ENCODE measurements around the gene FMR1.

FMR1 gene

DNA sequence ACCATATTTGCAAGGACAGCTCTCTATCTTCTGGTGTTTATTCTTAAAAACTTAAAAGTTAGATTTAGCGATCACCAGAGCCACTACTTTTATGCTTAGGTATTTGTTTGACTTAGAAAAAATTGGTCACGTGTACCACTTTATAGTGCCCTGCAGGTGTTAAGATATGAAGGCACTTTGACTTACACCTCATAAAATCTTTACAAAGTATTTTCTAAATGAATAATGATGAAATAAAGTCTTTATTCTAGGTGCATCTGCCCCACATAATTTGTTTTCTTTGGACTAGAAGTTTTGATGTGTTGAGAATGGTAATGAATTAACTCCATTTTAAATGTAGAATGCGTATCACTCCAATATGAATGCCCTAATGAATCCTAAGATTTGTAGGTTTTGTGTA lies 2.9 kb downstream of the FMR1 start:
- no peak for DNase-seq (ENCODE audit: low read depth in 2 of 2, low spot score in 1 of 2)

DNA sequence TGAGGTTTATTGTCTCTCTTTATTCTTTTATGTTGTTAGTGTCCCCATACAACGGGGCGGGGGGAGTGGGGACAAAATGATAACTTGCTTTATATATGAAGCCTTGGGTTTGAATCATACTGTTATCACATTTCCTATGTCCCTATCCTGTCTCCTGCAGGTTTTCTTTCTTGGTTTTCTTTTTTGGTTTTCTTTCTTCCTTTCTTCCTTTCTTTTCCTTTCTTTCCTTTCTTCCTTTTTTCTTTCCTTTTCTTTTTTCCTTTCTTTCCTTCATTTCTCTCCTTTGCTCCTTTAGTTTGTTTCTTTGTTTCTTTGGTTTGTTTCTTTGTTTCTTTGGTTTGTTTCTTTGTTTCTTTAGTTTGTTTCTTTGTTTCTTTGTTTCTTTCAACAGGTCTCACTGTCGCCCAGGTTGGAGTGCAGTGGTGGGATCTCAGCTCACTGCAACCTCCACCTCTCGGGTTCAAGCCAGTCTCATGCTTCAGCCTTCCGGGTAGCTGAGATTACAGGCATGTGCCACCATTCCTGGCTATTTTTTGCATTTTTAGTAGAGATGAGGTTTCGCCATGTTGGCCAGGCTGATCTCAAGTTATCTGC lies 4.8 kb downstream of the FMR1 start:
- DNase-seq (ENCODE audit: low read depth in 2 of 2, low spot score in 1 of 2): no peak

DNA sequence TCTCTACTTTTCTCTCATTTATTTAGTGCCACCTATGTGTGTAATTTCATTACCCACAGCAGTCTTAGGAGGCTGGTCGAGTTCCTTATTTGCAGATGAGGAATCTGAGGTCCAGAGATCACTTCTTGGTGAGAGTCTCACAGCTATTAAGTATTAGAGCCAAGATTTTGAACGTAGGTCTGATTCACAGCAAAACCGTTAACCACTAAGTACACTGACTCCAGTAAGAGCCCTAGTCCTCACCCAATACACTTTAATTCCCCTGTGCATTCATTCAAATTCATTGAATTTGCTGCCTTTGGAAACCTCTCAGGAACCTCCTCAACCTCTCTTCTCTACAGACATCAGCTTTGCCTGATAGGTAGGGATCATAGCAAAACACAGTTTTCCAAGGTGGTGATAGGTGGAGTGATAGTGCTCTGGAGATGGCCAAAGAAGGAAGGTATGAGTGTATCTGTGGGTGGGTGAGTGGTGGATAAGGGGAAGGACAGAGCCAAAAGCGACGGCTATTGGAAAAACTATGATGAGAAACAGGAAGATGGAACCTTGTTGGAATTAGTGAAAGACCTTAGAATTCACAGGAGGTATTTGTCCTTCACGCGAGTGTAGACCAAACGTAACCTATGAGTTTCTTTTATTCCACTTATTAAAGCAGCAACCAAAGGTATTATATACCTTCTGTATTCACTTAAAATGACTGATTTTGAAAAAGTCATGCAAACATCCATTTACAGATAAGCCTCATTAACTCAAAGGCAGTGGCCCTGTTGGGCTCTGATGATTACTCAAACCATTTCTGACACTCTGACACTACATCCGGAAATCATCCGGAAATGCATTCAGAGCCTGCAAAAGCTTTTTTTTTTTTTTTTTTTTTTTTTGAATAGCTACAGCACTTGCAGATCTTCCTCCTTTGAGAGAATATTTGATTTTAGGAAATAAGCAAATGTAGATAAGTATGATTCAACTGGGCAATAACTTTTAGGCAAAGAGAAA lies 6.3 kb downstream of the FMR1 start:
- no peak for DNase-seq (ENCODE audit: low read depth in 2 of 2, low spot score in 1 of 2)

DNA sequence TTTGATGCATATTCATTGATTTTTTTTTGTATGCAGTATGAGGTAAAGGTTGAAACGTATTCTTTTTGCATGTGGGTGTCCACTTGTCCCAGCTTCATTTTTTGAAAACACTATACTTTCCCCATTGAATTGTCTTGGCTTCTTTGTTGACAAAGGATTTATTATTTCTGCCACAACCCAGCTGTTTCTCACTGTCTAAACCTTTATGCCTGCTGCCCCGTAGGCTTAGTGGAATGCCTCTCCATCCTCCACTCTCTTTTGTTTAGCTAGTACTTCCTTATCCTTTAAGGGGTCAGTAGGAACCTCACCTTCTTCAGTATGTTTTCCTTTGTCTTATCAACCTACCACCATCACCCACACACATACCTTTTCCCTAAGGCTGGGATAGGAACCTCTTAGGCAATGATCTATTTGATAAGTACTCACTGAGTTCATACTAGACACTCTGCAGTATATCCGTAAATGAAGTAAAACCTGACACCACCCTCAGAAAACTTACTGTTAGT lies 8.5 kb downstream of the FMR1 start:
- DNase-seq (ENCODE audit: low read depth in 2 of 2, low spot score in 1 of 2): no peak

DNA sequence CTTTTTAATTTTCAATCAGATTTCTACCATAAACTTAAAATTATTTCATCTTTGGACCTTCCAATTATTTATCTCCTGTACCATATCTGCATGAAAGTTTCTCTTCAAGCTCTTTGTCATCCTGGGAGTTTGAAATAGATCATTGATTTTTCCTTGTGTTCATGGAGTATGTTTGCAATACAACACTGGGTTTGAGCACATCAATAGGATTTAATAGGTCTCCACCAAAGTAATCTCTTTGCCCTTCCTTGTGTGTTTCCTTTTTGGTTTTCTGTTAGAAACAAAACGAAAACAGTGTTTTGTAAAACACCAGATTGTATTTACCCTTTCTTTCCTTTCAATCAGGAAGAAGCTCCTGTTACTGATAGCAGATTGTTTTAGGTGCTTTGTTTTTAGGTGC lies 11.9 kb downstream of the FMR1 start:
- no peak for DNase-seq (ENCODE audit: low read depth in 2 of 2, low spot score in 1 of 2)

DNA sequence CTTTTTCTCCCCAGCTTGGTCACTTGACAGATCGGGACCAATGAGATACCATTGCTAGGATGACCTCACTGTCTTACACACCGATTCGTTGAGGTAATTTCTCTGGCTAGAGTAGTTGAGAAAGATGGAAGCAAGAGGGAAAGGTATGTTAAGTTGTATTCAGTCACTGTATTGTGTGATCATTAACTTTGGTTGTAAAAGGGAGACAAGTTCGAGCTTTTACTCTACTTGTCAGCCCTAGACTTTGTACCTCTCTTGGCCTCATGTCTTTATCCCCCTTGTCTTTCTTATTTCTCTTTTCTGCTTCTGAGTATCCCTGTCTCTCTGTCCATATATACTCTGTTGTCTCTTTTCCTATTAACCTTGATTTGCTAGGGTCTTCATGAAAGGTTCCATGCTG lies 15.5 kb downstream of the FMR1 start:
- no peak for DNase-seq (ENCODE audit: low read depth in 2 of 2, low spot score in 1 of 2)

DNA sequence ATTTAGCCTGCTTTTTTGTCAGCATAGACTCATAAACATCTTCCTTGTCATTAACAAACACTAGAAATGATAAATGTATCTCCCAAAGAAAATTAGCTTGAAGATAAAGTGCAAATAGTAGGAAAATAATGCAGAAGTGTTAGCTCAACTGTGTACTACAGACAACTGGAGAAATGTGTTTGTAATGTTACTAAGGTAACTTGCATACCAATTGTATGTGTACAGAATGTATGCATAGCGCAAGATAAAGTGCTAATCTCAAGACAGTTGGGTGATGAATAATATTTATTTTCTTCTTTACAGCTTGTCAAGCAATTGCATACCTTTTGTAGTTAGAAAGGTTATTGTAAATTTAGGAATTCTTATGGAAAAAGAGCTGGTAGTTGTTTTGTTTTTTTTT lies 22.1 kb downstream of the FMR1 start:
- no peak for DNase-seq (ENCODE audit: low read depth in 2 of 2, low spot score in 1 of 2)

DNA sequence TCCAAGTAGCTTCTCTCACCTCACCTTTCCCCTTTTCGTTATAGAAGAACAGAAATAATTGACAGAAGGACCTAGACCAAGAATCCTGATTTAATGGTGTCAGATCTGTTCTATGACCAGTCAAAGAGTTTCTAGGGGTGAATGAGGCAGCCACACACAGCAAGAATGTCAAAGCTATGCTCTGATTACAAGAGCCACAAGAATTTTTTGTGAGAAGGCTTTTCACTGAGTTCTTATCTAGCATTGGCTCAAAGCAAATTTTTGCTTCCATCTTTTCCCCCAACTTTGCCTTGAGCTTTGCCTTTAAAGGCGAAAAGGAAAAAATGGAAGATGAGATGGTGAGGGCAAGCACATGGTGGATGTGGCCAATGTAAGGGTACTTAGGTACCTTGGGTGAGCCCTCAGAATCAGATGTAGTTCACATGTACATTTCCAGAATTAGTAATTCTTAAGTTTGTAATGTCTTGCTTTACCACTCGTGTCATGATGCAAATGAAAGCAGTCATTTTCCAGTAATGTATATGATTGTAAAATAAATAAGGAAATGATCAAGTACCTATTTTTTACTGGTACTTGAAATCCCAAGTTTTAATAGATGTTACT lies 23.5 kb downstream of the FMR1 start:
- DNase-seq (ENCODE audit: low read depth in 2 of 2, low spot score in 1 of 2): no peak

DNA sequence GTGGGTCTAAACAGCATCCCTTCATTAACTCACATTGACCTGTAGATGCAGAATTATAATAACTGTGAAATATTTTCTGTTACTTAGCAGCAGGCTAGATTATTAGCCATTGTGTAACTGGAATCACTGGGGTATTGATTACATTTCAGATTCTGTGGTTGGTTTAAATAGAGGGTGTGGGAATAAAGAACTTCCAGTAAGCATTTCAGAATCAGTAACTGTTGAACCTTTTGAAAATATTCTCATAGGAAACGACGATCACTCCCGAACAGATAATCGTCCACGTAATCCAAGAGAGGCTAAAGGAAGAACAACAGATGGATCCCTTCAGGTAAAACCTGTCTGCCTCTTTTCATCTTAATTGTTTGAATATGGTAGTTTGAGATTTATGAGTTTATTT lies 33.6 kb downstream of the FMR1 start:
- DNase-seq (ENCODE audit: low read depth in 2 of 2, low spot score in 1 of 2): no peak

DNA sequence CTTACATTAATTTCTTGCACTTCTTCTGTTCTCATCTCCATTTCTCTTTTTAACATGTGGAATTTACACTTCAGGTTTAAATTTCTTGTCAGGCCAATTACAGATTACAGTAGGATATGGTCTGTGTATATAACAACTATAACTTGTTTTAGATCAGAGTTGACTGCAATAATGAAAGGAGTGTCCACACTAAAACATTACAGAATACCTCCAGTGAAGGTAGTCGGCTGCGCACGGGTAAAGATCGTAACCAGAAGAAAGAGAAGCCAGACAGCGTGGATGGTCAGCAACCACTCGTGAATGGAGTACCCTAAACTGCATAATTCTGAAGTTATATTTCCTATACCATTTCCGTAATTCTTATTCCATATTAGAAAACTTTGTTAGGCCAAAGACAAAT lies 36.8 kb downstream of the FMR1 start:
- no peak for DNase-seq (ENCODE audit: low read depth in 2 of 2, low spot score in 1 of 2)

DNA sequence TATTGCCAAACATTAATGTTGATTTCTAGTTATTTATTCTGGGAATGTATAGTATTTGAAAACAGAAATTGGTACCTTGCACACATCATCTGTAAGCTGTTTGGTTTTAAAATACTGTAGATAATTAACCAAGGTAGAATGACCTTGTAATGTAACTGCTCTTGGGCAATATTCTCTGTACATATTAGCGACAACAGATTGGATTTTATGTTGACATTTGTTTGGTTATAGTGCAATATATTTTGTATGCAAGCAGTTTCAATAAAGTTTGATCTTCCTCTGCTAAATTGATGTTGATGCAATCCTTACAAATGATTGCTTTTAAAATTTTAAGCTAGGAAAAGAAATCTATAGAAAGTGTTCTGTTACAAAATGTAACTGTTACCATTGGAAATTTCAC lies 38.6 kb downstream of the FMR1 start:
- DNase-seq (ENCODE audit: low read depth in 2 of 2, low spot score in 1 of 2): no peak

DNA sequence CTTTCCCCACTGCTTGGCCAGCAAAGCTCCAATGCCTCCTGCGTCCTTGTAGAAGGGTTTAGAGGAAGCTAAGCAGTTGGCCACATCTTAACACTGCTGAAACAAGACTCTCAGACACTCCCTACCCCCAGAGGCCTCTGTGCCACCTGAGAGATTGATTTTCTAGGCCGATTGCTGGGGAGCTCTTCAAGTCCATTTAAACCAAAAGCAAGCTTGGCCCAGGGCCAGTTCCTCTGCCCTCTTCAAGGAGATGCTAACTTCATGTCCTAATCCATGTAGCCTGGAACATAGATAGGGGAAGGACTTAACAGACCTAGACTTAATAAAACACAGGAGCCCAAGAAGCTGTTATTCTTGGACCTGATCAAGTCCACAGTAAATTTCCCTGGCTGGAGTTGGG lies 42.3 kb downstream of the FMR1 start:
- DNase-seq (ENCODE audit: low read depth in 2 of 2, low spot score in 1 of 2): no peak

DNA sequence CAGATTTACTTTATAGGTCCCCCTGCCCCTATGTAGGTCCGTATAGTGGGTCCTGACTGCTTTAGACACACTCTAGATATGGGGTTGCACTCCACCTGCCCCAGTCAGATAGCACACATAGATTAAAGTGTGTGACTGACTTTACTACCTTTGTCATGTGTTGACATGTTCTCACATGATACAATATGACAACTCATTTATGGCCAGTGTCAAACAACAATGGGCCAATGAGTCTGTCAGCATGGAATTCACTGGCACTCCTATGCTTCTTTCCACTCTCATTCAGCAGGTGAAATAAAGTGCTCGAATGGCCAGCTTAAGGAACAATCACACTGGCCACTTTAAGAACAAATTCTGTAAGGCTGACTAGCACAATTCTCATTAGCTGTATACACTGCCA lies 45.6 kb downstream of the FMR1 start:
- DNase-seq (ENCODE audit: low read depth in 2 of 2, low spot score in 1 of 2): no peak

DNA sequence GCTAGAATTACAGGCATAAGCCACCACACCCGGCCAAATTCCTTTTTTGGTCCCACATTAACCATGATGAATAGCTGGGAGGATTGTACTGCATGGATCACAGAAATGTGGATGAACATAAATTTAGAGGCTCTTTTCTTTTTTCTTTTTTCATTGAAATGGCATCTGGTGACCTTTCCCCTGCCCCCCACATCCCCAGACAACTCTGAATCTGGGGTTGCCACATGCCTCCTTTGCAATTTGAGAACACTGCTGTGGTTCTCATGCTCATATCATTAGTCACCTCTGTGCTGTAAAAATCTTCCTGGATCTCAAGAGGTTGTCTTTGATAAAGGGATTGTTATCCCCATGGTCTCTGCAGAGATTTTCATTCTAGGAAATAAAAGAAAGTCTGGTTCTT lies 46.6 kb downstream of the FMR1 start:
- no peak for DNase-seq (ENCODE audit: low read depth in 2 of 2, low spot score in 1 of 2)

DNA sequence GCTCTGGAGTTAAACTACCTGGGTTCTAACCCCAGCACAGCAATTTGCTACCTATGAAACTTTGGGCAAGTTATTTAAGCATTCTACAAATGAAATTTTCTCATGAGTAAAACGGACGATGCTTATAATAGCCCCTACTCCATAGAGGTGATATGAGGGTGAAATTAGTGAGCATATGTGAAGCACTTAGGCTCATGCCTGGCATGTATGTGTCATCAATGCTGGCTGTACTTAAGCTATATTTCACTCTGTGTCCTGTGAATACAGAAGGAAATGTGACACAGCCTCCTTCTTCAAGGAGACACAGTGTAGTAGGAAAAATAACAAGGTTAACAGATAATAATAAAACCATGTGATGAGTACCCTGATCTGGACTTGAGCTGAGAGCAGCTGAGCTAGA lies 49.0 kb downstream of the FMR1 start:
- no peak for DNase-seq (ENCODE audit: low read depth in 2 of 2, low spot score in 1 of 2)

DNA sequence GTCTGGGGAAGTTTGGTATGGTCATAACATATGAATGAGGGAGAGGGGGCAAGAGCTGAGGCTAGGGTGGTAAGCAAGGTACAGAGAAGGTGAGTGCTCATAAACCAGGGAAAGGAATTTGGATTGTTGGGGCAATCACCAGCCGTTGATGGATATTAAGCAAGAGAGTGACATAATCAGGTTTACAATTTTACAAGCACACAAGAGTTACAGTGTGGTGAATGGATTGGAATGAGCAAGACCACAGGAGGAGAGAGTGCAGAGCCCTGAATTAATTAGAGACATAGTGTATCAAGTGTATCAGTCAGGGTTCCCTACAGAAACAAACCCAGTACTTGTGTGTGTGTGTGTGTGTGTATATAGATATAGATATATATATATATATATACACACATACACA lies 50.8 kb downstream of the FMR1 start:
- DNase-seq (ENCODE audit: low read depth in 2 of 2, low spot score in 1 of 2): no peak

DNA sequence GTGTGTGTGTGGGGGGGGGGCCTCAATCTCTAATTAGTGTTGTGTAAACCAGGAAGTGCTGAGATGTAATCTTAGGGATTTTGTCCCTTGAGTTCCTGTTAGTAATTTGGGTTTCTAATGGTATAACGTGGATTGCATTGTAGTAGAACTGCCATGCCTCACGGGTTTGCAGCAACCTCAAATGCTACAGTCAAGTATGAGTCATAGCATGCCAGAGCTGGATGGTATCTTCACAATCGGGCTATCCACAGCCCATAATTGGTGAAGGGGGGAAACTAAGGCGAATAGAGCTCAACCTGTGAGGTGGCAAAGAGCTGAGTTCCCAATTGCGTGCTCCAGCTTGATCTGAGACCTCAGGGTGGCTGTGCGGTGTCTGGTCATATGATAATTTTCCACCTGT lies 67.2 kb downstream of the FMR1 start:
- DNase-seq (ENCODE audit: low read depth in 2 of 2, low spot score in 1 of 2): no peak

DNA sequence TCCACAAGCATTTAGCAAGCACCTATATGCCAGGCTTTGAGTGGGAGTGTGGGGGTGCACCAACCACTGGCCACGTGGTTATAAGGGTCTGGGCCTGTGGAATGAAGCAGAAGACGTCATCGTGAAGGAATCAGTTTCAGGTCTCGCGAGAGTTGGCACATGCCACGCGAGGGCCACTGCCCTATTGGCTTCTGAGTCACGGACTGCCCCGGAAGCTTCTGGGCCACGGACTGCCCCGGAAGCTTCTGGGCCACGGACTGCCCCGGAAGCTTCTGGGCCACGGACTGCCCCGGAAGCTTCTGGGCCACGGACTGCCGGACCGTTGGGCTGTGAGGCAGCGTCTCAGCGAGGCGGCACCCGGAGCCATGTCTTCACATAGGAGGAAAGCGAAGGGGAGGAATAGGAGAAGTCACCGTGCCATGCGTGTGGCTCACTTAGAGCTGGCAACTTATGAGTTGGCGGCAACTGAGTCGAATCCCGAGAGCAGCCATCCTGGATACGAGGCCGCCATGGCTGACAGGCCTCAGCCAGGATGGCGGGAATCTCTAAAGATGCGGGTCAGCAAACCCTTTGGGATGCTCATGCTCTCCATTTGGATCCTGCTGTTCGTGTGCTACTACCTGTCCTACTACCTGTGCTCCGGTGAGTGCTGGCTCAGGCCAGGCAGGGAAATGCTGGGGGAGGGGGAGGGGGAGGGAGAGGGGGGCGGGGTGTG lies 69.5 kb downstream of the FMR1 start, which contains the start of gene FMR1NB:
Gene FMR1NB (plus strand): TSS at position 300 of the 715 bp plus-strand sequence. CDS start 66 bp downstream, at position 366.
- DNase-seq (ENCODE audit: low read depth in 2 of 2, low spot score in 1 of 2): no peak
